IMR-90 (cell line): ENCODE data around the gene HGD. TPM values are rescaled to one million over a fixed set of nuclear protein-coding genes. Genes with fewer than 3 reads are reported as not detected.

Experiments
- ATAC-seq: fragments of 200-7000 bp; cut with Tn5 transposase; 2 replicates; pipeline ENCODE4 v1.9.1; 2020; ENCODE audit warnings: low read depth, mild to moderate bottlenecking, moderate library complexity
- BruUV-seq: library from RNA; stranded (reverse); fragments of 400-500 nt; replicated peaks from 2 replicates; lab custom pipeline; 2021; lab: Mats Ljungman, UMichigan
- CTCF ChIA-PET: fragments of 300-600 bp; formaldehyde crosslinking; extraction: SDS; loops from one replicate; lab custom pipeline; 2021; ENCODE audit warnings: antibody characterized with exemption; lab: Yijun Ruan, JAX
- POLR2A ChIA-PET: fragments of 300-600 bp; sonication (Branson Sonifier 250); formaldehyde crosslinking; loops from one replicate; lab custom pipeline; 2022; ENCODE audit warnings: antibody characterized with exemption; ENCODE audit not compliant: unreplicated experiment; lab: Charles Lee
- DNase-seq: peaks from one replicate; pipeline ENCODE4 v3.0.0; 2013
- H2AFZ ChIP-seq: replicated peaks from 2 replicates; pipeline ENCODE3; 2013; ENCODE audit warnings: low read length, mild to moderate bottlenecking; ENCODE audit not compliant: poor library complexity
- H2AK5ac ChIP-seq: 2 replicates; pipeline ENCODE4 v1.6.1; 2013; ENCODE audit warnings: low read depth, low read length, inconsistent platforms
- H2AK9ac ChIP-seq: replicated peaks from 2 replicates; pipeline ENCODE3; 2013; ENCODE audit warnings: mild to moderate bottlenecking, low read depth, low read length, moderate library complexity; ENCODE audit not compliant: poor library complexity
- H2BK120ac ChIP-seq: 2 replicates; pipeline ENCODE4 v1.6.1; 2013; ENCODE audit warnings: low read depth, low read length, inconsistent platforms
- H2BK15ac ChIP-seq: 3 replicates; pipeline ENCODE4 v1.6.1; 2013; ENCODE audit warnings: low read depth, low read length, inconsistent platforms
- H2BK20ac ChIP-seq: 2 replicates; pipeline ENCODE4 v1.6.1; 2013; ENCODE audit warnings: low read depth, mild to moderate bottlenecking, inconsistent platforms, low read length, moderate library complexity
- H2BK5ac ChIP-seq: 2 replicates; pipeline ENCODE4 v1.6.1; 2013; ENCODE audit warnings: mild to moderate bottlenecking, low read depth, low read length, inconsistent platforms; ENCODE audit not compliant: poor library complexity, severe bottlenecking
- H3K14ac ChIP-seq: replicated peaks from 2 replicates; pipeline ENCODE4 v1.6.1; 2013; ENCODE audit warnings: low read depth, low read length, inconsistent platforms
- H3K18ac ChIP-seq: 2 replicates; pipeline ENCODE4 v1.6.1; 2013; ENCODE audit warnings: low read depth, low read length, control low read depth
- H3K23ac ChIP-seq: 2 replicates; pipeline ENCODE4 v1.6.1; 2013; ENCODE audit warnings: low read depth, low read length, inconsistent platforms
- H3K27ac ChIP-seq: 2 replicates; pipeline ENCODE4 v1.5.1; 2013; ENCODE audit warnings: mild to moderate bottlenecking, control low read depth, low read length; ENCODE audit not compliant: insufficient read depth
- H3K27me3 ChIP-seq: 2 replicates; pipeline ENCODE4 v1.6.1; 2013; ENCODE audit warnings: low read length; ENCODE audit not compliant: control insufficient read depth, insufficient read depth
- H3K36me3 ChIP-seq: 2 replicates; pipeline ENCODE4 v1.6.1; 2013; ENCODE audit warnings: low read length, mixed read lengths; ENCODE audit not compliant: control insufficient read depth, insufficient read depth
- H3K4ac ChIP-seq: 2 replicates; pipeline ENCODE4 v1.6.1; 2013; ENCODE audit warnings: low read depth, low read length, inconsistent platforms
- H3K4me1 ChIP-seq: 2 replicates; pipeline ENCODE4 v1.6.1; 2013; ENCODE audit warnings: low read length, mixed read lengths; ENCODE audit not compliant: control insufficient read depth, insufficient read depth
- H3K4me2 ChIP-seq: 2 replicates; pipeline ENCODE4 v1.6.1; 2013; ENCODE audit warnings: low read depth, mild to moderate bottlenecking, control low read depth, low read length, moderate library complexity
- H3K4me3 ChIP-seq: 2 replicates; pipeline ENCODE4 v1.5.1; 2013; ENCODE audit warnings: low read depth, mild to moderate bottlenecking, control low read depth, low read length, moderate library complexity; ENCODE audit not compliant: insufficient read depth
- H3K56ac ChIP-seq: 2 replicates; pipeline ENCODE4 v1.6.1; 2013; ENCODE audit warnings: low read length, inconsistent platforms; ENCODE audit not compliant: insufficient read depth; ENCODE audit errors: extremely low read depth
- H3K79me1 ChIP-seq, 2 experiments: 2 replicates each; pipeline ENCODE4 v1.6.1; 2013; ENCODE audit warnings: low read length in 2 of 2, inconsistent platforms in 1 of 2, low read depth in 1 of 2
- H3K9ac ChIP-seq: 2 replicates; pipeline ENCODE4 v1.6.1; 2013; ENCODE audit warnings: low read depth, low read length, control low read depth
- H3K9me1 ChIP-seq: 2 replicates; pipeline ENCODE4 v1.6.1; 2013; ENCODE audit warnings: low read length, inconsistent platforms; ENCODE audit not compliant: insufficient read depth
- H3K9me3 ChIP-seq: 2 replicates; pipeline ENCODE4 v1.6.1; 2013; ENCODE audit warnings: low read length; ENCODE audit not compliant: control insufficient read depth, insufficient read depth
- H4K20me1 ChIP-seq: 2 replicates; pipeline ENCODE4 v1.6.1; 2013; ENCODE audit warnings: low read length, inconsistent platforms; ENCODE audit not compliant: insufficient read depth
- H4K5ac ChIP-seq: 2 replicates; pipeline ENCODE4 v1.6.1; 2013; ENCODE audit warnings: mild to moderate bottlenecking, low read depth, low read length, control low read depth
- H4K8ac ChIP-seq, 2 experiments: 2 replicates each; pipeline ENCODE4 v1.6.1; 2013; ENCODE audit warnings: low read depth in 2 of 2, low read length in 2 of 2, control low read depth in 1 of 2, inconsistent platforms in 1 of 2
- H4K91ac ChIP-seq: 2 replicates; pipeline ENCODE4 v1.6.1; 2013; ENCODE audit warnings: low read depth, low read length, inconsistent platforms; ENCODE audit not compliant: insufficient read depth
- ELK1 ChIP-seq: fragments of 150-350 bp; IDR thresholded peaks from 2 replicates; pipeline ENCODE4 v1.6.1; 2016; ENCODE audit warnings: low read depth, mild to moderate bottlenecking, low read length, moderate library complexity, borderline replicate concordance
- MXI1 ChIP-seq: IDR thresholded peaks from 2 replicates; pipeline ENCODE4 v1.6.1; 2012; ENCODE audit warnings: low read depth, mild to moderate bottlenecking, low read length, moderate library complexity, borderline replicate concordance
- dilution Hi-C: fragments of 300-500 bp; cut with HindIII; formaldehyde crosslinking; loops from one replicate; pipeline ENCODE4 v1.14.3; 2018; ENCODE audit warnings: low sequenced_read_pairs; ENCODE audit not compliant: unreplicated experiment
- in situ Hi-C: fragments of 300-500 bp; cut with MboI; formaldehyde crosslinking; loops from 3 replicates; pipeline ENCODE4 v1.14.3; 2019; ENCODE audit warnings: low sequenced_read_pairs, inconsistent platforms, mixed read lengths
- intact Hi-C: fragments of 100-400 bp; cut with micrococcal nuclease; formaldehyde crosslinking; loops from 2 replicates; pipeline ENCODE4 v1.10.0; 2022
- polyA plus RNA-seq, 3 experiments: library from polyadenylated mRNA; depleted of rRNA; stranded (reverse); fragments of >200 nt; gene quantifications; 2 replicates each; pipeline ENCODE4 v1.2.3, GENCODE V29; 2012; ENCODE audit warnings: low replicate concordance in 1 of 3
- total RNA-seq: library from RNA; depleted of rRNA; stranded (reverse); fragments of >200 nt; gene quantifications from 2 replicates; pipeline ENCODE4 v1.2.3, GENCODE V29; 2012

Gene HGD
- total and polyA plus RNA-seq, 2 of the 4 experiments (the other 2 are of a cell fraction) = 0.14 TPM; not detected in 1

DNA sequence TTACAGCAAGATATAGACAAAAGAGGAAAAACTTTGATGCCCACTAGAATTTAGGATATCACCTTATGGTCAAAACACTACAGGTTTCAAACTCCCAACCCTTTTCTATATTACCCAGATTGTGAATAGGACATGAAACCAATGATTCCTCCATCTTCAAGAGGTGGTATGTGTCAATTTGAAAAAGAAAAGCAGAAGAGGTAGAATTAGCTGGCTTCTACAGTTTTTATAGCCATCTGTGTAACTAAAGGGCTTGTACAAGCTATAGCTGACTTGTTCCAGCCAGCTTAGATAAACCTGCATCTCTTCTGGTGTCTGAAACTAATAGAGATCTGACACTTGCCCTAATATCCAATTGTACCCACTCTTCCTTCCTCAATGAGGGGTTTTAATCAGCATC, 24.9 kb upstream of the HGD start:
- Histone ChIP-seq H3K27ac (no peak overlapping the region), H3K23ac (no peak overlapping the region), H3K4me2 (no peak overlapping the region), H4K20me1 (no peaks in the 10 kb centered on the region), H2BK15ac (no peak overlapping the region), H3K9me1 (no peaks in the 10 kb centered on the region), H3K9me3 (peaks cover 3% of the 10 kb centered on the region; the same call in 1 of the 2 replicates), H3K4me3 (no peak overlapping the region), H3K4ac (no peak overlapping the region), H2BK5ac (no peak overlapping the region), H4K5ac (no peak overlapping the region), H2AFZ (no peak overlapping the region), H3K27me3 (no peaks in the 10 kb centered on the region), H3K4me1 (peaks cover 2% of the 10 kb centered on the region), H3K9ac (no peak overlapping the region), H2AK9ac (no peak overlapping the region), H2AK5ac (no peak overlapping the region), H3K79me1 (peaks cover 0 to 6% of the 10 kb centered on the region in 2 experiments; a peak in 2 of 4 replicates), H3K14ac (no peak overlapping the region), H4K8ac (no peak overlapping the region), H4K91ac (no peak overlapping the region), H3K18ac (no peak overlapping the region), H3K36me3 (peaks cover 5% of the 10 kb centered on the region; the same call in 1 of the 2 replicates), H2BK120ac (no peak overlapping the region), H3K56ac (no peak overlapping the region), H2BK20ac (no peak overlapping the region)
- CTCF ChIA-PET = no interaction called here
- intact Hi-C loops (no loop called here), dilution Hi-C loops (no loop called here), in situ Hi-C loops (no loop called here)
- no TSS peak for BruUV-seq
- ATAC-seq = no peak
- DNase-seq = no peak
- POLR2A ChIA-PET = no interaction called here
- TF ChIP-seq MXI1 (no peak), ELK1 (no peak)
